OCI-M1 (cell line): ENCODE results near the gene TTR.
A peak's percentile ranks its signal among the peaks of the same experiment; 100 is the strongest.

Experiments used
- DNase-seq: peaks from one replicate; lab custom pipeline; 2025; lab: John Stamatoyannopoulos, UW

The TTR gene

DNA sequence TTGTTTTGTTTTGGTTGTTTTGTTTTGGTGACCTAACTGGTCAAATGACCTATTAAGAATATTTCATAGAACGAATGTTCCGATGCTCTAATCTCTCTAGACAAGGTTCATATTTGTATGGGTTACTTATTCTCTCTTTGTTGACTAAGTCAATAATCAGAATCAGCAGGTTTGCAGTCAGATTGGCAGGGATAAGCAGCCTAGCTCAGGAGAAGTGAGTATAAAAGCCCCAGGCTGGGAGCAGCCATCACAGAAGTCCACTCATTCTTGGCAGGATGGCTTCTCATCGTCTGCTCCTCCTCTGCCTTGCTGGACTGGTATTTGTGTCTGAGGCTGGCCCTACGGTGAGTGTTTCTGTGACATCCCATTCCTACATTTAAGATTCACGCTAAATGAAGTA, at the start of gene TTR:
TSS of gene TTR (plus strand) at position 250 of the 400 bp plus-strand sequence. CDS start at position 276, 26 bp downstream.
- no peak for DNase-seq

DNA sequence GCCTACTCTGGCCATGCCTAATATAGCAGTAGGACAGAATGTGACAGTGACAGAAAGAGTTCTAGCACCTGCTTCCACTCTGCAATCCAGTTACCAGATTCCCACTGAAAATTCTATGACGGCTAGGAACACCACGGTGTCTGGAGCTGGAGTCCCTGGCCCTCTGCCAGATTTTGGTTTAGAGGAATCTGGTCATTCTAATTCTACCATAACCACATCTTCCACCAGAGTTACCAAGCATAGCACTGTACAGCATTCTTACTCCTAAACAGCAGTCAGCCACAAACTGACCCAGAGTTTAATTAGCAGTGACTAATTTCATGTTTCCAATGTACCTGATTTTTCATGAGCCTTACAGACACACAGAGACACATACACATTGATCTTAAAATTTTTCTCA, 45.2 kb upstream of the TTR start:
- DNase-seq, result no peak

DNA sequence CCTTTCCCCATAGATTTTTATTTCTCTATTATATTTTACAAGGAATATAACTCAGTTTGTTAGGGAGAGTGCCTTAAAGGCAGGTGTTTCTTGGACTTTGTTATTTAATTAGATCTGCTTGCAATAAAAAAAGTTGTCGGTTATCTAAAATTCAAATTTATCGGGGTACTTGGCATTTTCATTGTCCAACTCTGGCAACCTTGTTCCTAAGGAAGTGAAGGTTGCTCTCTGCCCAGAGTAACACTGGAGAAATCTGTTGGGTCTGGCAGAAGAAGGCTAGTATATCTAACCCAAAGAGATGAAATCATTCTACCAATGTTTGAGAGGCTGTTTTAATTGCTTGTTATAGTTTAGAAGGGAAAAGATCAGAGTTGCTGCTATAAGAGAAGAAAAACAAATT, 42.8 kb upstream of the TTR start:
- DNase-seq, result no peak

DNA sequence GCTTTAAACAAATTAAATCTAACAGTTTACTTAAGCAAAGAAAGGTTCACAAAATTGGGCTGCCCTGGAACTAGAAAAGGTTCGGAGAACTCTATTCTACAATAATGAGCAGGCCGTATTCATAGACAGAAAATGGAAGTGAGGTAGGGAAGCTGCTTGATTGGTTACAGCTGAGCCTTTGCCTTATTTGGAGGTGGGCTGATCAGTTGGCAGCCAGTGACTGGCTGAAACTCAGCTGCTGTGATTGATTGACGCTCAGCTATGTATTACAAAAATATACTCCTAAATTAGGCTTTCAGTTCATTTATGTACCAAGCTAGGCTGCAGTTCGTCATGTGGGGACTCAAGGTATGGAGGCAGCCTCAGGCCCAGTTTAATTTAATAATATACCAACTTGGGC, 42.3 kb upstream of the TTR start:
- DNase-seq, result no peak

DNA sequence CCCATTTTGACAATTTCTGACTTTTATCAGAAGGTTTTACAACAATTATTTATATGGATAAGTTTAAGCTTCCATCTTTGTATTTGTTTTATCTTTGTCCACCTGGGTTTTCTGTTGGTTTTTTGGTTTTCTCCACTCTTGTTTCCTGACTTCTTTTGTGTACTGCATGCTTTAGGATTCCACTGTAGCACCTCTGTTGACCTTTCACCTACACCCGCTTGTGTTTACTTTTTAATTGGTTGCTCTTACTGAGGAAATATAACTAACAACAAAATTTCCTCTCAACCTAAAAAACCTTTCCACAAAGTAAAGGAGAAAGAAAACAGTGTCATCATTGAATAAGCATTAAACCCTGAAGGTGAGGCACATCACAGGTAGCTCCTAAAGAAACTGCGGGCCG, 39.8 kb upstream of the TTR start:
- DNase-seq, result no peak

DNA sequence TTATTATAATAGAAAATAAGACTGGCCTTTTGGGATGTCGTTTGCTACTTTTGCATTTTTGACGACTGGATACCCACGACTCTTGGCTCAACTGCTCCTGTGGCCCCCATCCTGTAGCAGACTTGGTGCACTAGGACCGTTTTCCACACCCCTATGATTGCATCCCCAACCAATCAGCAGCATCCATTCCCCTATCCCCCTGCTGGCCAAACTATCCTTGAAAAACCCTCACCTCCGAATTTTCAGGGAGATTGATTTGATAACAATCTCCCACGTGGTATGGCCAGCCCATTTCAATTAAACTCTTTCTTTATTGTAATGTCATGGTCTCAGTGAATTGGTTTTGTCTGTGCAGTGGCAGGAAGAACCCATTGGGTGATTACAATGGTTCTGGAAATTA, 37.9 kb upstream of the TTR start:
- DNase-seq, result no peak

DNA sequence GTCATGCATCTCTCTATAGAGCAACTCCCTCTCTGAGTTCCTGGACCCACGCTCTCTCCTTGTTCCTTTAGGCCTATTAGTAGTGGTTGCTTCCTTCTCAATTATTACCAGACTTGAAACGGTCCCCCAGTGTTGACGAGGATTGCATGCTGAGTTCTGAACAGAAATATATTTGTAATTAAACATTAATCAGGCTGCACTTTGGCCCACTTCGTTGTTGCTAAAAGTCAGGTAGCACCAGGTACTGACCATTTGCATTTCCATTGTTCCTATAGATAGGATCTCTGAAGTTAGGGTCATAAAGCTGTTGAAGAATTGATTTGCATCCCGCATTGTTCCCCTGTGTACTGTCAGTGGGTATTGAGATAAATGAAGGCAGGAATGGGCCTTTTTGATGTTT, 36.9 kb upstream of the TTR start:
- no peak for DNase-seq

DNA sequence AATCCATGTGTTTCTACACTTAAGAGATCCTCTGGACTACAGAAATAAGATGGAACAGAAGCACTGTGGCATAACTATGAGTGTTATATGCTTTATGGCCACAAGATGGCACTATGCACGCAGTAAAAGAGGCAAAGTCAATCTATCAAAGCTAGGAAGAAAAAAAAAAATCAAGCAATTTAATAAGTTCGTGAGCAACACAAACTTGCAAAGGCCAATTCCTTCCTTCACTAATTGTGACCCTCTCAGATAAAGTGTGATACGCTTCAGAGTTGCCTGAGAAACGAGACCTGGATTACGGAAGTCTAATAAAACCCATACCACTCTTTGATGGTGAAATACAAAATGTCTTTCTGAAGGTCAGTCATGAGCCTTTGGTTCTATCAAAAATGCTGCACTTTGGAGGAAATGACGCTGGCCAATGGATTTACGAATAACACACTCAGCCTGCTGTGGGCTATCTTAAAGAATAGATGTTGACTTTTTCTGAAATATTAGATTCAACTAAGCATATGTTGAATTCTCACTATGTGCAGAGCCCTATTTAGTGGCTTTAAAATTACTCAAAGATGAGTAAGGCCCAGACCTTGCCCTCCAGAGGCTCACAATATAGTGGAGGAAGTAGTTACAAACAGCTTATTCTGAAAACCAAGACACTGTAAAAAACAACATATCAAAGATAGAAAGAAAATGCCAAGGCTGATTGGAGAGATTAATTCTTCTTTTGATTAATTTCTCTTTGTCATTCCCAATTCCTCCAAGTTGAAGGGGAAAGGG, 35.5 kb upstream of the TTR start:
- peak; percentile 80 for DNase-seq

DNA sequence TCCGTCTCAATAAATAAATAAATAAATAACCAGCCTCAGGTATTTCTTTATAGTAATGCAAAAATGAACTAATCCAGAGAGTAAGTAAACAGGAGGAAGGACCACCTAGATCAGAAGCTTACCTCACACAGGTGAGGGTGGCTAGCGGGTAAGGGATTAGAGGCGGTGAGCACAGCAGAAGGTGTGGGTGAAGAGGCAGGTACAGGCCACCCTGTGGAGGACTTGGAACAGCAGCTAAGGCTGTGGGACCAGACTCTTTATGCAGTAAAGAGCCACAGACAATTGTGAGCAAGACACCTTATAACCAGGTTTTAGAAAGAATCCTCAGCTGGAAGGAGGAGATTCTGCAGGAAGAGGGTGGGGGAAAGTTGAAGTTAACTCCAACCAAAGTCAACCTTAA, 34.2 kb upstream of the TTR start:
- DNase-seq, result no peak

DNA sequence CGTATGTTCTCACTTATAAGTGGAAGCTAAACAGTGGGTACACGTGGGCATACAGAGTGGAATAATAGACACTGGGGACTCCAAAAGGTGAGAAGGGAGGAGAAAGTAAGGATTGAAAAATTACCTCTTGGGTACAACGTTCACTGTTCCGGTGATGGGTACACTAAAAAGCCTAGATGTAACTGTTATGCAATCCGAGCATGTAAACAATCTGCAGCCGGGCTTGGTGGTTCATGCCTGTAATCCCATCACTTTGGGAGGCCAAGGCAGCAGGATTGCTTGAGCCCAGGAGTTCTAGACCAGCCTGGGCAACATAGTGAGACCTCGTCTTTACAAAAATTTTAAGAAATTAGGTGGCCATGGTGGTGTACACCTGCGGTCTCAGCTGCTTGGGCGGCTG, 33.1 kb upstream of the TTR start:
- no peak for DNase-seq

DNA sequence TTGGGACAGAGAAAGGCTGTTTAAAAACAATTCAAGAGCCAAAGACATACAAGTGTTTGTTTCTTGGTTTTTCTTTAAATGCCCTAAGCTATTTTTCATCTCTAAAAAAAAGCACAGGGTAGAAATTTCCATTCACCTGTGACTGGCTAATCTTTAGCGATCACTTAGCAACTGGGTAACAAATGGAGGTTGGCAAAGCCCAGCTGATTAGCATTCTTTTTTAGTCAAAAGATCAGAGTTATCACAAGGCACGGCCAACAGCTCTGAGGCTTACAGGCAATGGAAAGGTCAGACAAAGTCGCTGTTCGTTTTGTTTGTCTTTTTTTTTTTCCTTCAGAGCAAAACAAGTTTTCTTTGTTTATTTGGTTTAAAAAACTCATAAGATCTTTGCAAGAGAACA, 29.0 kb upstream of the TTR start:
- no peak for DNase-seq

DNA sequence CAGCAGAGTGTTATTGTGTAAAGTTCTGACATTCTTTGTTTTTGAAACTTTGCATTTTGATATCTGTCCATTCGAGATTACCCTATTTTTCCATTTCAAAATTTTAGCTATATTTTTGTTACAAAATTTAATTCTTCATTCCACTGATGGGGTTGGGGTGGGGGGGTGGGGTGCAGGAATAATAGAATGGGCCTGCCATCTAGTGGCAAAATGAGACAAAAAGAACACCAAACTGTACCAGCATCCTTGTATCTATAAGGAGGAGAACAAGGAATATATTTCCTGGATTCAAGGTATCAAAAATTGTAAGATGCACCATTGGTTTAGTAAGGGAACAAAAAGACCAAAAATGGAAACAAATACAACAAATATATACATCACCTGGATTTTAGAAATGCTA, 27.9 kb upstream of the TTR start:
- no peak for DNase-seq

DNA sequence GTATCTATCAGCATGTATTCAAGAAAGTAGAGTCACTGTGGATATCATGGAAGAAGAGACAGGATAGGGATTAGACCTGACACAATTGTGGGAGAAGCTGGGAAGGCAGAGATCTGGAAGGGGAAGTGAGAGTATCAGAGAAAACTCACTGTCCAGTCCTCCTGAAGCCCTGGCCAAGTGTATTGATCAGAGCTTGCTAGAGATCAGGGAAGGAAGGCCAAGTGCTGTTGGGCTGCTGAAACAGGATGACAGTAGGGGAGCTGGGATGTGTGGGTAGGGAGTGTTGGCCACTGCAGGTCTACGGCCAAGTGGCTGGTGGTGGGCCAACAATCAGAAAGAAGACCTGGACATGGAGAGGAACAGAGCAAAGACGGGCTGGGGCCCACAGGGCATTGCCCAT, 26.3 kb upstream of the TTR start:
- no peak for DNase-seq

DNA sequence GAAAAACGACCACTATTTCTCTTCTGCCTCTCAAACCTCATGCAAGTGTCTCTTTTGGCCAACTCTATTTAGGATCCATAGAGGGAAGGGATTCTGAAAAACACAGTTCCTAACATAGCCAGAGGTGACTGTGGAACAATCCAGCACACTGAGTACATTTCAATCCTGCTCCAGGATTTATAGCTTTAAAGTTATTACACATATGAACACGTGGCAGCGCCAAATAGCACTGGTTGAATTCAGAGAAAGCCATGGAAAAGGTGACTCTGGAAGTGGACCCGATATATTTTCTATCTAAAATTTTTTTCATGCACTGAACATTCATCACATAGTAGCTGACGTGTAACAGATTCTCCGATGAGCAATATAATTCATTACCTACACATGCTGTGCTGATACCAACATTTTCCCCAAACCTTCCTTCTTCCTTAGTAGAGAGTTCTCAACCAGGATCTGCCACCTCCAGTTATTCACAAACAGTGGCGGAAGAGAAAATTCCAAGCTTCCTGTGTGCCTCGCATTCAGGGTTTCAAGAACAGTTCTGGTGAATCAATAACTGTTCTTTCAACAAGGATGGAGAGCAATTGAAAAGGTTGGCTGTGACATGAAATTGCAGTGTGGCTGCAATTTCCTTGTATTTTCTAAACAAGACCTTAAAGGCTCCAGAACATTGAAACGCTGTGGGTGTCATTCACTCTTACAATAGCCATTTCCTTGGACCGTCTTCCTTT, 25.7 kb upstream of the TTR start:
- DNase-seq, result no peak

DNA sequence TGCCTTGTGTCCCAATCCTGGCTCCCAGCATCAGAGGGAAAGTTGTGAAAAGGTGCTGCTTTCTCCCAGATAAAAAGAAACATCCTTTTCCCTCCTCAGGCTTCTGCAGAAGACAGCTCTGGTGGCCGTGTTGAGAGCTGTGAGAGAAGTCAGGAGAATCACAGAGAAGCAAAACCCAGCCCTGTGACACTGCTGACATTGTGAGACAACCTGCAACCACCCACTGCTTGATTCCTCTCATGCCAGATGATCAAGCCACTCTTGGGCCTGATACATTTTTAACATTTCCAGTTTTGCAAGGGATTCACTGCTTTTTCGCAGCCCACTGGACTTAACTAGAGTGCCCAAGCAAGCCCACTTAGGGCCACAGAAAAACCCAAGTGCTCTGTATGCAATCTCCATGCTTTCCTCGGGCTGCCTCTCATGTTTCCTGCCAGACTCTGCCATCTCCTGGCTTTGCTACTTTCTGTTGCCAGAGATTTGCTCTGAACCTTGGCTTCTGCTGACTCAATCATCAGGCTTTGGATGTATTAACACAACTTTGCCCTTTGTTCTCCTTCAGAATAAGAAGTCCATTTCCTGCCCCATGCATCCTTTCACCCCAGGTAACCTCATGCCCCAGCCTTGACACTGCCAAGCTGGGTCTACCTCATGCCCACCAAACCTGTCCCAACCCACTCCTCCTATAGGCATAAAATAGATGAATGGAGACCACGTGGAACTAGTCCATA, 24.9 kb upstream of the TTR start:
- no peak for DNase-seq

DNA sequence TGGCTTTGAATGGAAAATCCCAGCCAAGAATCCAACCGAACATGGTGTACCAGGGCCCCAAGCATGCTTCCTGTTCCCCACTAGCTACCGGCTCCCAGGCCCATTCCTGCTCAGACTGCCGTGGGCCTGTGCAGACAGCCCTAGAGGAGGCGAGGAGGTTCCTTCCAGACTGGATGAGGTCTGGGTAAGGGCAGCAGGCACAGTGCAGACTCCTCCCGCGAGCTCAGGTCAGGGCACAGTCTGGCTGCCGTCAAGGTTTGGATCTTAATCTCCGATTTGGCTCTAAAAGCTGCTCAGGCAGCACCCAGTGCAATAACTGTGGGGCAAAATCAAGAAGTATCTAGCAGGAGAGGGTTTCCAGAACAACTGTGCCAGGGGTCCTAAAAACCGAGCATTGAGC, 19.3 kb upstream of the TTR start:
- DNase-seq, result no peak

DNA sequence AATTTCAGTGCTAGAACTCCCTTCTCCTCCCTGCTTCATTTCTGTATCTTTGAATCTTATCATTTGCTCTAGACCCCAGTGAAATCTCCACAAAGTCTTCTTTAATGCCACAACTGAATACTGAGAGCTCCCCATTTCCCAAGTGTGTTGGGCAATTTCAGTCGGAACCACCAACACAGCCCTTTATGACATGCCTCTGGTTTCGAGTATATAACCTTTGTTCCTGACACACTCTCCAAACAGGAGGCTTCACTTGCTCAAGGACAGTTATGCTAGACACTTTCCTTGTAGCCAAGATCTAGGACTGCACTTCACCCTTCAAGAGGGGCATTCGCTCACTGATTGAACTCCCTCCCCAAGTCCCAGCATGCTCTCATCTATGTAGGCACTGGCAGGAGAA, 18.6 kb upstream of the TTR start:
- DNase-seq, result no peak

DNA sequence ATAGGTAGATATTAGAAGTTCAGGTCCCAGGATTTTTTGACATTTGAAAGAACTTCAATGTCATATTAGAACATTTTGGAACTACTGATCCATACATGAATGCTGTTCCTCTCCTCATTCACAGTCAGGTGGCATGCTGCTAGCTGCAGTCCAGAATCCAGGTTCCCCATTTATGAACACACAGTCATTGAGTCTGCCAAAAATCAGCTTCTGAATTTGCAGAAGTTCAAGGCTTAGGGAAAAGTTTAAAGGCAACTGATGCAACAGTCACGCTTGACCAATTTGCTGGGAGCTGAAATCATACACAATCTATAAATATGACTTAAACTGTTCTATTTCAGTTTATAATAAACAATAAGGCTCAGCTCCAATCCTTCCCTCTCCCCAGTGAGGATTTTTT, 17.3 kb upstream of the TTR start:
- DNase-seq, result peak; percentile 63

DNA sequence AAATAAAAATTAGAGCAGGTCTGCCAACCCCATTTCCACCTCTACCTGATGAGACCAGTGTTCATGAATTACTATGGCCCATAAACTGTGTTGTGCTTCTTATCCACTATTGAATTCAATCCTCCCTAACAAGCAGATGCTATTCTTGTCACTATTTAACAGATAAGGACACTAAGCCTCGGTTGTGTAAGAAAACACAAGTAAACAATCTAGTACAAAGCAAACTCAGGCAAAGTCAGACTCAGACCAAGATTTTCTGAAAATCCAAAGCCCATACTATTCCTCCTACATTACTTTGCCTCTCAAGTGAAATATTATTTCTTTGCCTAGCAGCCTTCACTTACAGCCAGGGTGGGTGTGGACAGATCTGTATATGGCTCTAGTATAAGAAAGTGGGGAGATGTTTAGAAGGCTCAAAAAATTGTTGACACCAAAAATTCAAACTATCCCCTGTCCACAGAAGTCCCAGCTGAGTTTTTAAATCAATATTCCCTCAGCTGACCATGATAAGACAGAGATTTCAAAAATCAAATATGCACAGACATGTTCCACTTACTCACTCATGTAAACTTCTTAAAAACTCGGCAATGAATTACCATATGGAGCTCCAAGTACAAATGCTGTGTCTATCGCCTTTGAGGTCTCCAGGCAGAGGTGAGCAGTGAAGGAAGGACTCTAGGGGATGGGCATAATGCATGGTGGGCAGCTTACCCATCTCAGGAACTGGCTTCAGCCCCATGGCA, 16.0 kb upstream of the TTR start:
- DNase-seq, result no peak

DNA sequence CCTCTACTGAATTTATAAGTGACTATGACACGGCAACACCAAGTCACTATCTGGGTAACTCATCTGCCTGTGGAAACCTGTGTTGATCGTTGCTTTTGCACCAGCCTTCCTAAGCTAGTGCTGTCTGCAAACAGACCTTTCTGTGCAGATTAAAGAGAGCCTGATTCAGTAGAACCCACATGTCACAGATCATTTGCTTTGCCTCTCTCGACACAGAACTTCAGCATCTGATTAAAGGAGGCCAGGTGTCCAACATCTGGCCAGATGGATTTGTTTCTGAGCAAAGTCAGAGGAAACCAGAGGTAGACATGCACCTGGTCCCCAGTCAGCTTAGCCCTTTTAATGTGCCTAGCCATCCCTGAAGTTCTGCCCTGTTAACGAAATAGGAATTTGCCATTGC, 15.0 kb upstream of the TTR start:
- DNase-seq, result peak; percentile 16

DNA sequence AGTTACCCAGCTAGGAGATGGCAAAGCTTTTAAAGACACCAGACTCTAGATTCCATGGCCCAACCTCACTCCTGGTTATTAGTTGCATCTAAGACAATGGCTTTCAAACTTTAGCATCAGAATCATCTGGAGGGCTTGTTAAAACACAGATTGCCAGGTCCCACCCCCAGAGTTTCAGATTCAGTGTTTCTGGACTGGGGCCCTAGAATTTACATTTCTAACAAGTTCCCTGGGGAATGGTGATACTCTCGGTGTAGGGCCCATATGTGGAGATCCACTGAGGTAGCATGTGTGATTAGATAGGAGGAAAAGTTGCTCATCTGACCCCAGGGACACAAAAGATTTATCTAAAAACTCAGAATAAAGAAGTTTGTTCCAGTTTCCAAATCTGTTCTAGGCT, 14.5 kb upstream of the TTR start:
- no peak for DNase-seq

DNA sequence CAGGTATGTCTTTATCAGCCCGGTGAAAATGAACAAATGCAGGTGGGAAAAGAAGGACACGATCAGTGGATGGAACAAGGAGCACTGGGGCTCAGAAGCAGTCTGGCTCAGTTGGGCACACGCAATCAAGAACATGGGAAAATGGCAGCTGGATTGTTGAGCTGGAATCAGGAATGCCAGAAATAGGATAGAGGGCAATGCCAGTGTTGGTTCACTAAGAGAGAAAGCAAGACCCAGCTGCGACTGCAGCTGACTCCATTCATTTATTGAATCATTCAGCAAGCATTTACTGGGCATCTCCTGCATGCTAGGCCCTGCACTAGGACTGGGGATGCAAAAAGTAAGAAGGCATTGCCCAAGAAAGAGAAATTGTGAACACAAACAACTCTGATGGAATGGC, 13.6 kb upstream of the TTR start:
- no peak for DNase-seq
